ENCODE data around the gene DAAM2.

DAAM2 gene

DNA sequence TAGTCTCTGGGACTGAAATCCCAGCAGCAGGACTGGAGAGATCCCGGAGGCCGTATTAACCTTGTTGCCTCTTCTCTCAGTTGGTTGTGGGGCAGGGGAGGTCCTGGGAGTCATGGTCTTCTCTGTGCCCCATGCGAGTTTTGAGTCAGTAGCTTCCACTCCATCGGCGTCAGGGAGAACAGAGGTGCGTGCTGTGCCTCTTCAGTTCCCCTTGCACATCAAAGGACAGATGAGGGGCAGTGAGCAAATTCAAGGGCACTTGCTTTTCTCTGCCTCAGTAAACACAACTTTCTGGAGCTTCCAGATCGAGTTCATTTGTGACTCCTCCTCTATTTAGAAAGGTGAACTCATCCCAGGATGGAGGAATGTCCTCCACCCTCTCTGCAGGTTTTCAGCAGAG is 93.5 kb downstream of the DAAM2 start:
- CTCF ChIA-PET, result interaction anchor here (1.2 kb wide), 1 partner anchor 20 kb away, joined by 3 read pairs; no protein-coding TSS in a partner anchor
- POLR2A ChIA-PET, result no interaction called here
- no peak for DNase-seq (ENCODE audit: extremely low spot score)
- TF ChIP-seq, protein P1, sequence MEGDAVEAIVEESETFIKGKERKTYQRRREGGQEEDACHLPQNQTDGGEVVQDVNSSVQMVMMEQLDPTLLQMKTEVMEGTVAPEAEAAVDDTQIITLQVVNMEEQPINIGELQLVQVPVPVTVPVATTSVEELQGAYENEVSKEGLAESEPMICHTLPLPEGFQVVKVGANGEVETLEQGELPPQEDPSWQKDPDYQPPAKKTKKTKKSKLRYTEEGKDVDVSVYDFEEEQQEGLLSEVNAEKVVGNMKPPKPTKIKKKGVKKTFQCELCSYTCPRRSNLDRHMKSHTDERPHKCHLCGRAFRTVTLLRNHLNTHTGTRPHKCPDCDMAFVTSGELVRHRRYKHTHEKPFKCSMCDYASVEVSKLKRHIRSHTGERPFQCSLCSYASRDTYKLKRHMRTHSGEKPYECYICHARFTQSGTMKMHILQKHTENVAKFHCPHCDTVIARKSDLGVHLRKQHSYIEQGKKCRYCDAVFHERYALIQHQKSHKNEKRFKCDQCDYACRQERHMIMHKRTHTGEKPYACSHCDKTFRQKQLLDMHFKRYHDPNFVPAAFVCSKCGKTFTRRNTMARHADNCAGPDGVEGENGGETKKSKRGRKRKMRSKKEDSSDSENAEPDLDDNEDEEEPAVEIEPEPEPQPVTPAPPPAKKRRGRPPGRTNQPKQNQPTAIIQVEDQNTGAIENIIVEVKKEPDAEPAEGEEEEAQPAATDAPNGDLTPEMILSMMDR (IDR thresholded peaks at IDR 0.05; ENCODE audit: control extremely low read depth, extremely low read depth, low read depth, missing control alignments), result no peak

DNA sequence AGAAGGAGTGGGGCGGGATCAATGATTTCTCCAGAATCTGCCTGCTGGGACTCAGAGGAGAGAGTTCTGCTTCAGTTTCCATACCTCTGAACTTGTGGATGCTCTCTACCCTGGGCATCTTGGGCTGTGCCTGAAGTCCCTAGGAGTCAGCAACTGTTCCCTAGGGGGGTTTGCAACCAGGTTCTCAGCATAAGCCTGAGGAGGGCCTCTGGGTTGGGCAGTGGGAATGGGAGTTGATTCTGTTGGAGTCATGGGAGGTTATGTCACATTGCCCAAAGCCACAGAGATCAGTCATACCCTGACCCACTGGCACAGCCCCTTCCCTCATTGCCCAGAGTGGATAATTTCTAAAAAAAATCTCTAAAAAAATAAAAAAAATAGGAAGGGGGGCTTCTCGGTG is 94.7 kb downstream of the DAAM2 start:
- TF ChIP-seq, protein P1 (IDR thresholded peaks at IDR 0.05; ENCODE audit: control extremely low read depth, extremely low read depth, low read depth, missing control alignments), result no peak
- POLR2A ChIA-PET, result no interaction called here
- CTCF ChIA-PET, result interaction anchor here (1.7 kb wide), 1 partner anchor 21 kb away, joined by 7 read pairs; no protein-coding TSS in a partner anchor
- no peak for DNase-seq (ENCODE audit: extremely low spot score)

DNA sequence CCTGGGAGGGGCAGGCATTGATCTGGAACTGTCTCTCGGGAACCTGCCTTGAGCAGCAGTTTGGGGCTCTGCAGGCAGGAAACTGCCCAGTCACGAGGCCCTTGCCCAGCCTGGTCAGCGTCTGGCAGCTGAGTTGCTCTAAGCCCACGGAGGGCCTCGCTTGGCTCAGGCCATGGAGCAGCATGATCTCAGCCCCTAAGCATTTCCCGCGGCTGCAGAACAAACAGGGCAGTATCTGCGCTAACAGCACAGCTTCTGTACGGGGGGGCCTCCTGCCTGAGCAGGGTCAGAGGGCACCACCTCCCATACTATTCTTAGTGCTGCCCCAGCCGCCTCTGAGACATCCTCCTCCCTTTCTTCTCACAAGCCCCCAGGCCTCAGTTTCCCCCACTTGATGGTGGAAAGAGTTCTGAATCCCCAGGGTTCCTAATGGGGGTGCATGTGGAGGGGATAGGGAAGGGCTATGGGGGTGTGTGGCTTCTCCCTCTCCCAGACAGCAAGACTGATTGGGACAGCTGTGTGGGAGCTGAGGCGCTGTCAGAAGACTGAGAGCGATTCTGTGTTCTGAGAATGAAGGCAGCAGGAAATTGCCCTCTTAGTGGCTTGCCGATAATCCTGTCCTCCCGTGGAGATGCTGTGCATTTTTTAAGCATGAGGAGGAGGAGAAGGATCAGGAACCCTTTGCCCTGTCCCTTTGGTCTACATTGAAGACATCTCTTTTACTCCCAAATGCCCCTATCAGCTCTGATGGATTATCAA is 95.7 kb downstream of the DAAM2 start:
- no peak for DNase-seq (ENCODE audit: extremely low spot score)
- CTCF ChIA-PET, result interaction anchor here (1.7 kb wide), 1 partner anchor 22 kb away, joined by 7 read pairs; no protein-coding TSS in a partner anchor
- TF ChIP-seq, protein P1 (IDR thresholded peaks at IDR 0.05; ENCODE audit: control extremely low read depth, extremely low read depth, low read depth, missing control alignments), result no peak
- POLR2A ChIA-PET, result no interaction called here

DNA sequence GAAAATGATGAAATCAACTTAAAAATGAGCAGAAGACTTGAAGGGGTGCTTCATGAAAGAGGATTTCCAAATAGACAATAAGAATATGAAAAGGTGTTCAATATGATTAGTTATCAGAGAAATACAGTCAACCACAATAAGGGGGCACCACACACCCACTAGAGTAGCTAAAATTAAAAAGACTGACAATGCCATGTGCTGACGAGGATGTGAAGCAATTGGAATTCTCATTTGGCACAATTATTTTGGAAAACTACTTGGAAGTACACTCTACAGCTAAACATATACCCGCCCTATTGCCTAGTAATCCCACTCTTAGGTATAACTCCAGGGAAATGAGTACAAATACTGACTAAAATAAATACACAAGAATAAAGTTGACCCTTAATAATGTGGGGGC is 97.1 kb downstream of the DAAM2 start:
- CTCF ChIA-PET, result no interaction called here
- TF ChIP-seq, protein P1 (IDR thresholded peaks at IDR 0.05; ENCODE audit: control extremely low read depth, extremely low read depth, low read depth, missing control alignments), result no peak
- no peak for DNase-seq (ENCODE audit: extremely low spot score)
- POLR2A ChIA-PET, result no interaction called here

DNA sequence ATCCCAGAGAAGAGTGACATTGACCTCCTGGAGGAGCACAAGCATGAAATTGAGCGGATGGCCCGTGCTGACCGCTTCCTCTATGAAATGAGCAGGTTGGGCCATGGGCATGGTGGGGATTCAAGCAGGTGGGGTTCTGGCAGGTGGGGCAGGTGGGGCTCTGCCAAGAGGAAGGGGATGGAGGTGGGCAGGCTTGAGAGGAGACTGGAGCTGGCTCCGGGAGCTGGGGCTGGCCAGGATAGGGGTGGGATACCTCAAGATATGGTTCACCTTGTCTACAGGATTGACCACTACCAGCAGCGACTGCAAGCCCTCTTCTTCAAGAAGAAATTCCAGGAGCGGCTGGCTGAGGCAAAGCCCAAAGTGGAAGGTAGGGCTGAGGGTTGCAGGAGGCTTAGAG is 99.2 kb downstream of the DAAM2 start:
- TF ChIP-seq, protein P1 (IDR thresholded peaks at IDR 0.05; ENCODE audit: control extremely low read depth, extremely low read depth, low read depth, missing control alignments), result no peak
- CTCF ChIA-PET, result interaction anchor here (1.0 to 2.8 kb wide), 8 partner anchors 9 to 544 kb away, joined by 3 to 18 read pairs (median 4); no protein-coding TSS in a partner anchor
- POLR2A ChIA-PET, result no interaction called here
- no peak for DNase-seq (ENCODE audit: extremely low spot score)

DNA sequence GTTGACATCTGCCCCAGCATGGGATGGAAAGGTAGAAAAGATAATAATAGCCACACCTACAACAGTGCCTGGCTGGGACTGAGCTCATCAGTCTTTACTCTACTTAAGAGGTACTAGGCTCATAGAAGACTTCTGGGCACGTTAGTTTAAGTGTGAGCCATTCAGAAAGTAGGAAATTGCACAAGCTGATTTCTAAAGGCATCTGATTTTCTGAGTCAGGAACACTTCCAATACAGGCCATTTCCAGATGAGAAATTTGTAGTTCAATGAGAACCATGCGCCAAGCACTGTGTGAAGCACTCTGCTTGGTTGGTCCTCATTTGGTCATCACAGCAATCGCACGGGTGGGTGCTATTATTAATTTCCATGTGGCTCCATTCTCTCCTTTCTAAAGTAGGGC is 99.8 kb downstream of the DAAM2 start:
- DNase-seq (ENCODE audit: extremely low spot score), result no peak
- ChIA-PET POLR2A (no interaction called here), CTCF (interaction anchor here (1.0 to 2.8 kb wide), 9 partner anchors 9 to 544 kb away, joined by 3 to 18 read pairs (median 4); no protein-coding TSS in a partner anchor)
- TF ChIP-seq, protein P1 (IDR thresholded peaks at IDR 0.05; ENCODE audit: control extremely low read depth, extremely low read depth, low read depth, missing control alignments), result no peak

Data from GM10248 (cell line).